GM19238 (cell line): ENCODE measurements around the gene CELF4.
A peak's percentile ranks its signal among the peaks of the same experiment; 100 is the strongest.

Source experiments
- DNase-seq: peaks from one replicate; pipeline ENCODE4 v3.0.0; 2011; ENCODE audit warnings: low spot score; ENCODE audit not compliant: insufficient read length

The CELF4 gene

GRCh38 chr18:37419866-37420265 is 145.7 kb downstream of the CELF4 start:
- no peak for DNase-seq

GRCh38 chr18:37419315-37419714 is 146.3 kb downstream of the CELF4 start:
- DNase-seq: no peak

GRCh38 chr18:37414816-37415215 is 150.8 kb downstream of the CELF4 start:
- no peak for DNase-seq

GRCh38 chr18:37412829-37413228 is 152.8 kb downstream of the CELF4 start:
- no peak for DNase-seq

- DNase-seq: no peak
Measured at GRCh38 chr18:37412333-37412732, 153.3 kb downstream of the CELF4 start.

- no peak for DNase-seq
Measured at GRCh38 chr18:37409878-37410277, 155.7 kb downstream of the CELF4 start.

GRCh38 chr18:37408676-37409265 is 156.8 kb downstream of the CELF4 start:
- DNase-seq: no peak

GRCh38 chr18:37407571-37407970 is 158.0 kb downstream of the CELF4 start:
- DNase-seq: no peak

- no peak for DNase-seq
Measured at GRCh38 chr18:37405772-37406171, 159.8 kb downstream of the CELF4 start.

GRCh38 chr18:37405229-37405628 is 160.4 kb downstream of the CELF4 start:
- no peak for DNase-seq

- no peak for DNase-seq
Measured at GRCh38 chr18:37403788-37404187, 161.8 kb downstream of the CELF4 start.

GRCh38 chr18:37403100-37403781 is 162.4 kb downstream of the CELF4 start:
- no peak for DNase-seq

GRCh38 chr18:37402735-37403099 is 162.9 kb downstream of the CELF4 start:
- no peak for DNase-seq

GRCh38 chr18:37400802-37401201 is 164.8 kb downstream of the CELF4 start:
- DNase-seq: no peak

- no peak for DNase-seq
Measured at GRCh38 chr18:37398248-37398920, 167.2 kb downstream of the CELF4 start.

- no peak for DNase-seq
Measured at GRCh38 chr18:37397814-37398213, 167.8 kb downstream of the CELF4 start.

GRCh38 chr18:37396971-37397720 is 168.5 kb downstream of the CELF4 start:
- no peak for DNase-seq

- DNase-seq: no peak
Measured at GRCh38 chr18:37395631-37396030, 170.0 kb downstream of the CELF4 start.

- no peak for DNase-seq
Measured at GRCh38 chr18:37395138-37395537, 170.5 kb downstream of the CELF4 start.

GRCh38 chr18:37394610-37394965 is 171.0 kb downstream of the CELF4 start:
- DNase-seq: no peak

GRCh38 chr18:37393945-37394609 is 171.5 kb downstream of the CELF4 start:
- DNase-seq: peak; percentile 32
